Naive thymus-derived CD4-positive, alpha-beta T cell (primary cell): Measurements from ENCODE around the gene LHX4. TPM values are rescaled to one million over a fixed set of nuclear protein-coding genes. Genes with fewer than 3 reads are reported as not detected.

Experiments used
- ATAC-seq: fragments of 150-1000 bp; cut with Tn5 transposase; 2 replicates; pipeline ENCODE4 v1.10.0; 2021; ENCODE audit warnings: mild to moderate bottlenecking, moderate library complexity
- CTCF ChIA-PET: fragments of 350-600 bp; sonication (Branson Sonifier 250); formaldehyde crosslinking; loops from one replicate; lab custom pipeline; 2021; ENCODE audit warnings: antibody characterized with exemption; lab: Charles Lee
- POLR2A ChIA-PET: fragments of 350-600 bp; sonication (Branson Sonifier 250); formaldehyde crosslinking; loops from one replicate; lab custom pipeline; 2021; ENCODE audit warnings: antibody characterized with exemption, inconsistent platforms; lab: Charles Lee
- DNase-seq, 9 donors: peaks; one replicate each; pipeline versions ENCODE4 v3.0.0 to v3.0.0-alpha.2; 2020 to 2022; ENCODE audit warnings: mixed read lengths in 1 of 9
- H3K27ac ChIP-seq: one replicate; pipeline ENCODE4 v1.7.0; 2013; ENCODE audit warnings: mild to moderate bottlenecking, low read depth, low read length, moderate library complexity
- H3K27me3 ChIP-seq, 2 donors: one replicate each; pipeline ENCODE4 v1.7.0; 2013; ENCODE audit warnings: low read length in 2 of 2, mild to moderate bottlenecking in 2 of 2, moderate library complexity in 2 of 2; ENCODE audit not compliant: control insufficient read depth in 2 of 2, insufficient read depth in 2 of 2
- H3K36me3 ChIP-seq, 3 experiments: 1 replicate in 2 of 3; 2 replicates in 1 of 3; pipeline ENCODE4 v1.7.0; 2013; ENCODE audit warnings: low read length in 3 of 3, mild to moderate bottlenecking in 3 of 3, moderate library complexity in 1 of 3; ENCODE audit not compliant: insufficient read depth in 3 of 3, control insufficient read depth in 2 of 3
- H3K4me1 ChIP-seq, 2 donors: one replicate each; pipeline ENCODE4 v1.7.0; 2013; ENCODE audit warnings: low read length in 2 of 2, mild to moderate bottlenecking in 2 of 2, moderate library complexity in 1 of 2; ENCODE audit not compliant: control insufficient read depth in 2 of 2, insufficient read depth in 2 of 2
- H3K4me3 ChIP-seq: 2 replicates; pipeline ENCODE4 v1.7.0; 2013; ENCODE audit warnings: mild to moderate bottlenecking, low read length
- H3K9me3 ChIP-seq, 3 experiments: 1 replicate in 2 of 3; 2 replicates in 1 of 3; pipeline ENCODE4 v1.7.0; 2013; ENCODE audit warnings: low read length in 3 of 3; ENCODE audit not compliant: control insufficient read depth in 2 of 3
- H3K27ac Mint-ChIP-seq, 9 donors: one replicate each; pipeline ENCODE4 v1.8.0; 2020 to 2022; ENCODE audit warnings: mixed read lengths in 9 of 9, mild to moderate bottlenecking in 8 of 9, moderate library complexity in 5 of 9, inconsistent platforms in 2 of 9
- H3K27me3 Mint-ChIP-seq, 5 donors: one replicate each; pipeline ENCODE4 v1.8.0; 2021 to 2022; ENCODE audit warnings: mixed read lengths in 5 of 5, mild to moderate bottlenecking in 1 of 5
- H3K36me3 Mint-ChIP-seq, 5 donors: one replicate each; pipeline ENCODE4 v1.8.0; 2020 to 2022; ENCODE audit warnings: mixed read lengths in 5 of 5, mild to moderate bottlenecking in 3 of 5, inconsistent platforms in 1 of 5
- H3K4me1 Mint-ChIP-seq, 7 donors: one replicate each; pipeline ENCODE4 v1.8.0; 2020 to 2022; ENCODE audit warnings: mixed read lengths in 7 of 7, mild to moderate bottlenecking in 3 of 7, inconsistent platforms in 1 of 7
- H3K4me3 Mint-ChIP-seq, 10 donors: one replicate each; pipeline ENCODE4 v1.8.0; 2020 to 2022; ENCODE audit warnings: mild to moderate bottlenecking in 10 of 10, mixed read lengths in 10 of 10, moderate library complexity in 6 of 10, inconsistent platforms in 2 of 10
- H3K9me3 Mint-ChIP-seq, 11 donors: one replicate each; pipeline ENCODE4 v1.8.0; 2020 to 2022; ENCODE audit warnings: mixed read lengths in 11 of 11, mild to moderate bottlenecking in 4 of 11, inconsistent platforms in 1 of 11, moderate library complexity in 1 of 11
- intact Hi-C, 2 donors: fragments of 100-400 bp; cut with micrococcal nuclease; formaldehyde crosslinking; loops; one replicate each; pipeline ENCODE4 v1.15.1; 2023
- polyA plus RNA-seq, 2 donors: library from polyadenylated mRNA; unstranded; fragments of 300-500 nt; fragmentation: Illumina TruSeq; gene quantifications; one replicate each; pipeline ENCODE4 v1.2.3, GENCODE V29; 2021
- total RNA-seq, 6 experiments: library from RNA in 5 of 6; stranded (reverse) in 5 of 6; gene quantifications; 1 replicate in 5 of 6; 2 replicates in 1 of 6; pipeline ENCODE4 v1.2.3 and lab custom pipeline; 2021 to 2026

The LHX4 gene
- total and polyA plus RNA-seq, 7 experiments from 2014 or later = 0.07 to 0.58 (median 0.24) TPM; not detected in 4

DNA sequence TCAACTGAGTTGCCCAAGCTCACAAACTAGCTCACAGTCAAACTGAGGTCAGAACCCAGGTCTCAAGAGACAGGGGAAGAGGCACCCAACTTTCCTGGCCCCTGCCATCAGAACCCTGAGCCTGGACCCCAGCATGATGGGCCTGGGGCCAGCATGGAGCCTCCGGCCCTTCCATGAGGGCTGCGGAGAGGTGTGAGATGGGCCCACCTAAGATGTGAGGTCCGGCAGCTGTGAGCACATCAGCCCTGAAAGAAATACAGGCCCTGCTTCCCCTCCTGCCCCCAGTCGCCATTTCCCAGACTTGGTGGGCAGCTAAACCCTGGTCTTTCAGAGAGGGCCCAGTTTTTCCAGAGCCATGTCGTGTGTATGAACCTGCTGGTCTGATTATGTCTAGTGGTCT lies 44.8 kb upstream of the LHX4 start:
- H3K27me3 ChIP-seq = no peaks in the 10 kb centered on the region
- no peak overlapping the region for H3K27ac Mint-ChIP-seq
- H3K9me3 ChIP-seq = no peaks in the 10 kb centered on the region
- no peaks in the 10 kb centered on the region for H3K9me3 Mint-ChIP-seq
- DNase-seq (no peak), ATAC-seq (no peak)
- H3K36me3 ChIP-seq = peaks cover 0 to 76% (median 3%) of the 10 kb centered on the region in 3 experiments
- ChIA-PET CTCF (no interaction called here), POLR2A (no interaction called here)
- intact Hi-C loops = no loop called here
- no peak overlapping the region for H3K27ac ChIP-seq
- H3K4me3 Mint-ChIP-seq = no peak overlapping the region
- no peaks in the 10 kb centered on the region for H3K27me3 Mint-ChIP-seq
- H3K4me1 ChIP-seq = peaks cover 0 to 6% of the 10 kb centered on the region in 2 donors
- no peak overlapping the region for H3K4me3 ChIP-seq
- H3K36me3 Mint-ChIP-seq = peaks cover 0 to 57% (median 22%) of the 10 kb centered on the region in 5 donors
- H3K4me1 Mint-ChIP-seq = peaks cover 0 to 5% (median 0%) of the 10 kb centered on the region in 7 donors

DNA sequence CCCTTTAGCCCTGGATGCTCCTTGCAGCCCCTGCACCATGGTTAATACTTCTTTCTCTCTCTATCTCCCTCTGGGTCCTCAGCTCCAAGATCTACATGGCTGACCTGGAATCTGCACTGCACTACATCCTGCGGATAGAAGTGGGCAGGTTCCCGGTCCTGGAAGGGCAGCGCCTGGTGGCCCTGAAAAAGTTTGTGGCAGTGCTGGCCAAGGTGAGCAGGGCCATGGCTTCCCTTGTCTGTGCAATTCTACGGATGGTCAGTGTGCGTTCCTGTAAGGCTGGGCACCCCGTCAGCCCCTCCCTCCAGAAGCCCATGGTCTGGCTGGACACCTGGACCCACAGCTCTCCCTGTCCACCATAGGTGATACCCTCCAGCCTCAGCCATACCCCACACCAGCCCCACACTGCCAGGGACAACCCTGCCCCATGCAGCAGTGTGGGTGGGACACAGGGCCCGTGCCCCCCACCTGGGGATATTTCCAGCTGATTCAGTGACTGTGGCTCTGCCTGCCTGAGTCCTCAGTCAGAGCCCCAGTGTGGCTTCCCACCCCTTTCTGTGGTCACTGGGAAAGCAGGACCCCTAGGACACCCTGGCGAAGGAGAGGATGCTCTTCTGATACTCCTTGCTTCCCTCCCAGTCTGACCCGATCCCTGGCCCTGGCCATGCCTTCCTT lies 44.0 kb upstream of the LHX4 start:
- Mint-ChIP-seq H3K27ac (no peak overlapping the region), H3K4me3 (no peak overlapping the region), H3K27me3 (no peaks in the 10 kb centered on the region), H3K36me3 (peaks cover 0 to 61% (median 27%) of the 10 kb centered on the region in 5 donors), H3K9me3 (no peaks in the 10 kb centered on the region), H3K4me1 (peaks cover 0 to 5% (median 0%) of the 10 kb centered on the region in 7 donors)
- H3K4me1 ChIP-seq = peaks cover 0 to 15% of the 10 kb centered on the region in 2 donors
- no peak overlapping the region for H3K4me3 ChIP-seq
- ATAC-seq (no peak), DNase-seq (no peak)
- intact Hi-C loops = no loop called here
- POLR2A ChIA-PET = no interaction called here
- no peak overlapping the region for H3K27ac ChIP-seq
- H3K27me3 ChIP-seq = no peaks in the 10 kb centered on the region
- H3K9me3 ChIP-seq = no peaks in the 10 kb centered on the region
- CTCF ChIA-PET = no interaction called here
- peaks cover 0 to 84% (median 3%) of the 10 kb centered on the region in 3 experiments for H3K36me3 ChIP-seq

DNA sequence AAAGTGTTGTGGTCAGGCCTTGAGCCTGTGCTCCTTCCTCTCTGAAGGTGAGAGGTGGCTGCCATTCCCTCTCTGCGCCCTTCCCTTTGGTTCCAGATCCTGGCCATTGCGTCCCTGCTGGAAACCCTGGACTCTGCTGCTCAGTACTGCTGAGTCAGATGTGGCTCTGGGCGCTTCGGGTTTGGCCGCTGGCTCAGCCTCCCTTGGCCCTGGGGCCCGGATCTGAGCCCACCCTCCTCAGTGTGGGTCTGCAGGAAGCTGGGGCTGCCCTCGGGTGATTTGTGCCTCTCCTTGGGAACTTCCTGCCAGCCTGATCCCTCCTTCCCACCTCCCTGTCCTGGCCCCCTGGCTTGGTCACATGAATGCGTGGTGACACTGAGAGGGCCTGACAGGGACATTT lies 43.2 kb upstream of the LHX4 start:
- Histone ChIP-seq H3K27ac (no peak overlapping the region), H3K36me3 (peaks cover 0 to 89% (median 3%) of the 10 kb centered on the region in 3 experiments), H3K27me3 (no peaks in the 10 kb centered on the region), H3K9me3 (no peaks in the 10 kb centered on the region), H3K4me3 (no peak overlapping the region), H3K4me1 (peaks cover 0 to 21% of the 10 kb centered on the region in 2 donors)
- no peaks in the 10 kb centered on the region for H3K27me3 Mint-ChIP-seq
- intact Hi-C loops = no loop called here
- CTCF ChIA-PET = no interaction called here
- peak overlapping the region in 1 of 9 donors; percentile 38 for H3K27ac Mint-ChIP-seq
- peaks cover 0 to 5% (median 0%) of the 10 kb centered on the region in 7 donors for H3K4me1 Mint-ChIP-seq
- H3K4me3 Mint-ChIP-seq = no peak overlapping the region
- H3K36me3 Mint-ChIP-seq = peaks cover 0 to 61% (median 29%) of the 10 kb centered on the region in 5 donors
- POLR2A ChIA-PET = no interaction called here
- no peak for DNase-seq
- no peak for ATAC-seq
- no peaks in the 10 kb centered on the region for H3K9me3 Mint-ChIP-seq

- no peaks in the 10 kb centered on the region for H3K27me3 Mint-ChIP-seq
- H3K4me1 Mint-ChIP-seq = peaks cover 0 to 11% (median 0%) of the 10 kb centered on the region in 7 donors
- Histone ChIP-seq H3K36me3 (peaks cover 0 to 83% (median 3%) of the 10 kb centered on the region in 3 experiments), H3K27me3 (no peaks in the 10 kb centered on the region), H3K27ac (no peak overlapping the region), H3K9me3 (no peaks in the 10 kb centered on the region), H3K4me1 (peaks cover 0 to 26% of the 10 kb centered on the region in 2 donors), H3K4me3 (no peak overlapping the region)
- intact Hi-C loops = loop anchor here in 1 of 2 donors (1.0 kb wide), 1 partner anchor 291 kb away; no protein-coding TSS in a partner anchor
- DNase-seq (no peak), ATAC-seq (no peak)
- H3K4me3 Mint-ChIP-seq = no peak overlapping the region
- no peak overlapping the region for H3K27ac Mint-ChIP-seq
- H3K36me3 Mint-ChIP-seq = peaks cover 0 to 63% (median 29%) of the 10 kb centered on the region in 5 donors
- ChIA-PET CTCF (interaction anchor here (1.6 kb wide), 2 partner anchors 8 to 293 kb away, joined by 4 to 5 read pairs; no protein-coding TSS in a partner anchor), POLR2A (no interaction called here)
- H3K9me3 Mint-ChIP-seq = no peaks in the 10 kb centered on the region
Measured at GRCh38 chr1:180187626-180188025, 42.4 kb upstream of the LHX4 start.

DNA sequence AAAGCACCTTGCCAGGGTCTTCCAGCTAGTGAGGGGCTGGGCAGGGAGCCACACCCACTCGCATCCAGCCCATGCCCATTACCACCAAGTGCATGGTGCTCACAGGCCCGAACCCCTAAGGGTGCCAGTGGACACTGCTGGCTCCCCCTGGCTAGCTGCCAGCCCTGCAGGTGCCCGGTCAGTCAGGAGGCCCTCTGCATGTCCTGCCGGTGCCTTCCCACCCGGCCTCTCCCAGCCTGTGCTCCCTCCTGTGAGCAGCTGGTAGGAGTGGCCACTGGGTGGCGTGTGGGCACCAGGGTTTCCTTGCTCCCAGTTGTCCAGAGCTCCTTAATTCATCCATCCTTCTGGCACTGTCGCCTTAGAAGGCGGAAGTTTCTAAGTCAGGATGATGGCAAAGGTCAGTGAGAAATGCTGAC lies 42.0 kb upstream of the LHX4 start:
- Histone ChIP-seq H3K4me3 (no peak overlapping the region), H3K36me3 (peaks cover 0 to 78% (median 3%) of the 10 kb centered on the region in 3 experiments), H3K27ac (no peak overlapping the region), H3K27me3 (no peaks in the 10 kb centered on the region), H3K4me1 (peaks cover 0 to 26% of the 10 kb centered on the region in 2 donors), H3K9me3 (no peaks in the 10 kb centered on the region)
- Mint-ChIP-seq H3K27ac (no peak overlapping the region), H3K27me3 (no peaks in the 10 kb centered on the region), H3K4me3 (no peak overlapping the region), H3K4me1 (peaks cover 0 to 11% (median 0%) of the 10 kb centered on the region in 7 donors), H3K9me3 (no peaks in the 10 kb centered on the region), H3K36me3 (peaks cover 0 to 64% (median 32%) of the 10 kb centered on the region in 5 donors)
- ChIA-PET CTCF (interaction anchor here (0.7 to 1.6 kb wide), 3 partner anchors 9 to 304 kb away, joined by 3 to 5 read pairs (median 4); no protein-coding TSS in a partner anchor), POLR2A (no interaction called here)
- ATAC-seq = no peak
- intact Hi-C loops = loop anchor here in 1 of 2 donors (1.0 kb wide), 1 partner anchor 290 kb away; no protein-coding TSS in a partner anchor
- DNase-seq = no peak

- no peaks in the 10 kb centered on the region for H3K9me3 Mint-ChIP-seq
- no peaks in the 10 kb centered on the region for H3K9me3 ChIP-seq
- ChIA-PET POLR2A (no interaction called here), CTCF (interaction anchor here (0.7 to 1.6 kb wide), 3 partner anchors 9 to 304 kb away, joined by 3 to 5 read pairs (median 4); no protein-coding TSS in a partner anchor)
- no peak overlapping the region for H3K4me3 Mint-ChIP-seq
- peaks cover 0 to 11% (median 0%) of the 10 kb centered on the region in 7 donors for H3K4me1 Mint-ChIP-seq
- H3K27me3 Mint-ChIP-seq = no peaks in the 10 kb centered on the region
- H3K36me3 ChIP-seq = peaks cover 0 to 78% (median 3%) of the 10 kb centered on the region in 3 experiments
- H3K27me3 ChIP-seq = no peaks in the 10 kb centered on the region
- H3K27ac Mint-ChIP-seq = no peak overlapping the region
- H3K36me3 Mint-ChIP-seq = peaks cover 0 to 63% (median 33%) of the 10 kb centered on the region in 5 donors
- DNase-seq (no peak), ATAC-seq (no peak)
- intact Hi-C loops = loop anchor here in 1 of 2 donors (1.0 kb wide), 1 partner anchor 290 kb away; no protein-coding TSS in a partner anchor
- peaks cover 0 to 26% of the 10 kb centered on the region in 2 donors for H3K4me1 ChIP-seq
- no peak overlapping the region for H3K27ac ChIP-seq
- H3K4me3 ChIP-seq = no peak overlapping the region
Measured at GRCh38 chr1:180188684-180189175, 41.3 kb upstream of the LHX4 start.
